GM11168 (cell line): ENCODE data around the gene BAD.

Experiments
- in situ Hi-C: fragments of 300-500 bp; cut with MboI; formaldehyde crosslinking; loops from one replicate; pipeline ENCODE4 v1.12.0; 2022; ENCODE audit warnings: low sequenced_read_pairs; ENCODE audit not compliant: unreplicated experiment

Gene BAD

DNA sequence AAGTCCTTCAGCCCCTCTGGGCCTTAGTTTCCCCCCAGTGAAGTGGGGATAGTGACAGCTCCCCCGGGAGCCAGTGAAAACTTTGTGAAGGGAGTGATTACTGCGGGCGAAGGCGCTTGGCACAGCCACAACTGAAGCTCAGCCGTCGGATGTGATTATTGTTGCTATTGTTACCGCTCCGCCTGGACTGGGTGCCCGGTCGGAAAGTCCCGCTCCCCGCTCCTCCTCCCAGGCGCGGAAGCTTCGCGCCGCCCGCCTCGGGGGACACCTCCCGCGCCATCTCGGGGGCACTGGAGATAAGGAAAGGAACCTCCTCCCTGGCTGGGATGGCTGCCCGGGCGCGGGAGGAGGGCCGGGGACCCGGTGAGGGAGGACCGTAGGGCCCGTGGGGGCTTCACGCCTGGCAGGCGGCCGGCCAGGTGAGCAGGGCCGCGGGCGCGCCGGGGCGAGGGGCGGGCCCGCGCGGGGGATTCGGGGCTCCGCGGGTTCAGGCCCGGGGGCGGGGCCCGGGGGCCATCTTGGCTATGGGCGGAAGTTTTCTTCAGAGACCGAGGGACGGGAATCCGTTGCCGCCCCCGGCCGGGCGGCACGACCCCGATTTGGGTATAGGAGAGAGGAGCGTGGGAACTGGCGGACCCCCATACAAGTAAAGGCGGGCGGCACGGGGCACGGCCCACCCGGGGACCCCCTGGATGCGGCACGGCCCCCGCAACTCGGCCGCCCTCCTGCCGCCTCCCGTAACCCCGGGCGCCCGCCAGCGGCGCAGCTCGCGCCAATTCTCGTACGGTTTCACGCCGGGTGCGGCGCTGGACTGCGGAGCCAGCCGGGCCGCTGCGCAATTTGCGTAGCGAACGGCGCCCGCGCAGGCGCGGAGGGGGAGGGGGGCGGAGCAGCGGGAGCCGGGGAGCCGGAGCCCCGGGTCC is 758 bp upstream of the BAD start, which contains the start of gene GPR137:
Gene GPR137, plus strand, starts transcription at position 887 of the 923 bp plus-strand sequence. CDS start 677 bp downstream, outside the sequence.
- in situ Hi-C loops, result no loop called here

DNA sequence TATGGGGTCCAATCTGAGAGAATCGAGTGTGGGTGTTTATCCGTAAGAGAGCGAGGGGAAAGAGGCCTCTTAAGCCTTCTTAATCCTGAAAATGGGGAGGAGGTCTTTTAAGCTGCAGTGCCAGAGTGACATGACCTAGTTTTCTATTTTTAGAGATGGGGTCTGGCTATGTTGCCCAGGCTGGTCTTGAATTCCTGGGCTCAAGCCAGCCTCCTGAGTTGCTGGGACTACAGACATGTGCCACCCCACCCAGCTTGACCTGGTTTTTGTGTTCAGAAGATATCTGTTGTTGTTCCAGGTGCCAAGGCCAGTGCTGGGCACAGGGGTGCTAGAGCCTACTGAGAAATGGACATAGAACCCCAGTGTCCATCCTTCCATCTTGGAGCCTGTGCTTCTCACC is 1.4 kb downstream of the BAD start:
- in situ Hi-C loops, result no loop called here

DNA sequence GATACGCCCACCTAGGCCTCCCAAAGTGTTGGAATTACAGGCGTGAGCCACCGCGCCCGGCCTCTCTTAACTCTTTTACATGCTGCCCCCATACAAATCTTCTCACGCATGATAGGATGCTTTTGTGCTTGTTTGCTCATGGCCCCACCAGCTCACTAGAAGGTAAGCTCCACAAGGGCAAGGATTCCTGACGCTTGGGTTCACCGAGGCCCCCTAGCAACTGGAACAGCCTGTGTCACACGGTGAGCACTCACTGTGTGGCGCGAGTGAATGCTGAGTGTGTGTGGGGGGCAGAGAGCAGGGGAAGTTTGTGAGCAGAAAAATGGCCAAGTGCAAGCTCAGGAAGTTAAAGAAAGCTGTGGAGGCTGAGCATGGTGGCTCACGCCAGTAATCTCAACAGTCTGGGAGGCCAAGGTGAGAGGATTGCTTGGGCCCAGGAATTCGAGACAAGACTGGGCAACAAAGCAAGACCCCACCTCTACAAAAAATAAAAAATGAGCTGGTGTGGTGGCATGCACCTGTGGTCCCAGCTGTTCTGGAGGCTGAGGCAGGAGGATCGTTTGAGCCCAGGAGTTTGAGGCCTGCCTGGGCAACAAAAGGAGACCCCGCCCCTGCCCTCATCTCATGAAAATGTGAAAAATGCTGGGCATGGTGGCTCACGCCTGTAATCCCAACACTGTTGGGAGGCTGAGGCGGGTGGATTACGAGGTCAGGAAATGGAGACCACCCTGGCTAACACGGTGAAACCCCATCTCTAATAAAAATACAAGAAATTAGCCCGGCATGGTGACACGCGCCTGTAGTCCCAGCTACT is 2.3 kb downstream of the BAD start:
- in situ Hi-C loops, result no loop called here

DNA sequence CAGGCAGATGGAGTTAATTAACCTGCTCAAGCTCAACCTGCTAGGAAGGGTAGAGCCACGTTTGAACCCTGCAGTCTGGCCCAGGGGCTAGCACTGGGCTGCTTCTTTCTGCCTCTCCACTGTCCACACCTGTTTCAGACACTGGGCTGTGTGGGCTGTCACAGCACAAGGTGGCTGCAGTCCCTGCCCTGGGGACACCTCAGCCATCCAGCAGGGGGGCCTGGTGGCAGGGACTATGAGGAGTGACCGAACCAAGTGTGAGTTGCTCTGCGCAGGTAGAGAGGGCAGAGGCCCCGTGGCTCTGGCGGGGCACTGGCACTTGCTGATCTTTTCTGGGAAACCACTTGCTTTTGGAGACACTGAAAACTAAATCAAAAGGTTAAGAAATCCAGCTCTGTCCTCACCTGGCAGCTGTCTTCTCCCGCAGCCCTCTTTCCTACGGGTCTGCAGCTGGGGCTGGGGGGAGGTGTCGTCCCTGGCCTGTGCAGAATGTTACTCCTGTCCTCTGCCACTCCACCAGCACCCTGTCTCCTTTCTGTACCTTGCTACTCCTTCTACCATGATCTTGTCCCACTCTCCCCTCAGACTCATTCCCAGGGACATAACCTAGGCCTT is 5.8 kb downstream of the BAD start:
- in situ Hi-C loops, result no loop called here

DNA sequence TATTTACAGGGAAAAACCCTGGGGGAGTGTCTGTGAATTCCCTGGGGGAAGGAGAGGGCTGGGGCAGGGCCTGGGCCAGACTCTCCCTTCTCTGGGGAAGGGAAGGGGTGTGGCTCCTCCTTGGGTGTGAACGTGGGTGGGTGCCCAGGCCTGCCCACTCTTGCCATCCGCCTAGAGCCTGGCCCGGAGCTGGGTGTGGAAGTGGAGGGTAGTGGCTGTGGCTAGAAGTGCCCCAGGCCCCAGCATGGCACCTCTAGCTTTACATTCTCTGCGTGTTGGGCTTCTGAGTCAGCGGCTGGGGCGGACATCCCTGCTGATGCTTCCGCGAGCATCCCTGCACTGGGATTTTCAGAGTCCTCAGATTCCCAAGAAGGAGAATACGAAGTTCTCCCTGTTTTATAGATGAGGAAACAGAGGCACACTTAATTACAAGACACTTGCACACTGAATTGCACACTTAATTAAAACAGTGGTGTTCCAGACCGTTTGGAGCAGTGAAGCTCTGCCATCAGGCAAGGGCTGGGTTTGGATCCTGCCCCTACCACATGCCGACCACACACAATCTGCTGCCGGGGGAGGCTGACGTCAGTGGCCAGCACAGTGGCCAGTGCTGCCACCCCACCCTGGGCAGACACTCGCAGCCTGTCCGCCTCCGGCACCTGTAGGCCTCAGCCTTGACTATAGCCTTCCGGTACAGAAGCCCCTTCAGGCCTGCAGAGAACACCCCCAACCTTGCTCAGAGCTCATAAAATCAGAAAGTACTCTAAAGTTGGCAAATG is 7.6 kb downstream of the BAD start:
- in situ Hi-C loops, result no loop called here

DNA sequence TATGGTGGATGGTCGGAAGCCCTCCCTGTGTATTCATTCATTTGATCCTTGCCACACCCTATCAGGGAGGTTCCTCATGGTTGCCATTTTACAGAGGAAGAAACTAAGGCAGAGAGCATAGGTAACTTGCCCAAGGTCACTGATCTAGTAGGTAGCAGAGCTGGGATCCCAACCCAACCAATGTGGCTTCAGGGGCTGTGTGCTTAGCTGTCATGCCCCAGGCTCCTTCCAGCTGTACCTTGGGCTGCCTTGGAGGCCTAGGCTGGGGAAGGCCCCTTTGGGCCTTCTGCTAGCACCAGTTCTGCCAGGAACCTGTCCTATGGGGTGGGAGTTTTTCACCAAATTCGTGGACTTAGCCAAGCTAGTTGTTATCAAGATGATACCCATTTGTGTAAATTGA is 8.6 kb downstream of the BAD start:
- in situ Hi-C loops, result no loop called here

DNA sequence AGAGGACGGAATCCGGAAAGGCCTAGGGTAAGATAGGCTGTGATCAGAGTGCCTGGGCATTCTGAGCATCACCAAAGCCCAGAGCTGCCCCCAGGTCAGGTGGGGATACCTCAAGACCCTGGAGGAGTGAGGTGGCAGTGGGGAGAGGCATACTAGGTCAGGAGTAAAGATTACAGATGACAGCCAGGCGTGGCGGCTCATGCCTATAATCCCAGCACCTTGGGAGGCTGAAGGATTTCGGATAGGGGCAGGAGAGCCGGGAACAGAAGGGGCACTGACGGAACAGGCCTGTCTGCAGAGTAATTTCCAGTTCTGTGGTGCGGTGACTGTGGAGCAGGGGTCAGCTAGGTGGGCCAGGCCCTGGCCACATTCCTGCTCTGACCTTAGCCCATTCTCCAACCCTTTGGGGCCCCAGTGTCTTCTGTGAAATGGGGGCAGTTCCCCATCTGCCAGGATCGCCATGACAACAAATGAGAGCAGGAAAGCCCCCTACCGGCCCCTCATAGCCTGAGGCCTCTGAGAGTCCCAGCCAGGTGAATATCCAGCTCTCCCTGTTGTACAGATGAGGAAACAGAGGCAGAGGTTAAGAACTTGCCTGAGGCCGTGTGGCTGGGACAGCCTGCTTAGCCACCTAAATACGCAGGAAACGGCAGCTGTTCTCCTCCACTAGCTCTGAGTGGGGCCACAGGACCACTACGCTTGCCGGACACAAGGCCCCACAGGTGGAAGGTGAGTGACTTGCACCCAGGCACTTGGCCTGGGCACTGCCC is 9.2 kb downstream of the BAD start:
- in situ Hi-C loops, result no loop called here

DNA sequence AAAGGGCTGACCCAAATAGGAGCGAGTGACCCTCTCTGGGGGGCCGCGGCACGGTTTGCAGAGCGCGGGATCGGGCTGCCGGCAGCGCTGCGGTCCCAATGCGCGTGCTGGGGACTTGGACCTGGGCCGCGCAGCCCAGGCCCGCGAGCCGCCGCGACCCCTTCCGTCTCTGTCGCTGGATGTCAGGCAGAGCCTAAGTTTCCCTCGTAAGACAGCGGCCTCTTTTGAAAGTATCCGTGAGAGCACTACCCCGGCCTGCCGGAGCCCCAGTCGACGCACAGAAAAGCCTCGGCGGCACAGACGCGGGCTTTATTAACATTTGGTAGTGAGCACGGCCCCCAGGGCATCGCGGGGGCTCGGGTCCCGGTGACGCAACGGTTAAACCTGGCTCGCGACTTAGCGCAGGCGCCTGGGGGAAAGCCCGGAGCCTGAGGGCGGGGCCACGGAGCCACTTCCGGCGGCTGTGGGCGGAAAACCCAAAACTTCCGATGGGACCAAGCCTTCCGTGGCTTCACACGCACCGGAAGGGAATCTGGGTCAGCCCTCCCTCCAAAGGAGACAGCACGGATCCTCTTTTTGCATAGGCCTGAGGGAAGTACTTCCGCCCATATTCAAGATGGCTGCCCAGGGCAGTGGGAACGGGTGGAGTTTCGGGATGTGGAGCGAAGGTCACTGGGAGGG is 14.8 kb downstream of the BAD start:
- in situ Hi-C loops, result no loop called here

DNA sequence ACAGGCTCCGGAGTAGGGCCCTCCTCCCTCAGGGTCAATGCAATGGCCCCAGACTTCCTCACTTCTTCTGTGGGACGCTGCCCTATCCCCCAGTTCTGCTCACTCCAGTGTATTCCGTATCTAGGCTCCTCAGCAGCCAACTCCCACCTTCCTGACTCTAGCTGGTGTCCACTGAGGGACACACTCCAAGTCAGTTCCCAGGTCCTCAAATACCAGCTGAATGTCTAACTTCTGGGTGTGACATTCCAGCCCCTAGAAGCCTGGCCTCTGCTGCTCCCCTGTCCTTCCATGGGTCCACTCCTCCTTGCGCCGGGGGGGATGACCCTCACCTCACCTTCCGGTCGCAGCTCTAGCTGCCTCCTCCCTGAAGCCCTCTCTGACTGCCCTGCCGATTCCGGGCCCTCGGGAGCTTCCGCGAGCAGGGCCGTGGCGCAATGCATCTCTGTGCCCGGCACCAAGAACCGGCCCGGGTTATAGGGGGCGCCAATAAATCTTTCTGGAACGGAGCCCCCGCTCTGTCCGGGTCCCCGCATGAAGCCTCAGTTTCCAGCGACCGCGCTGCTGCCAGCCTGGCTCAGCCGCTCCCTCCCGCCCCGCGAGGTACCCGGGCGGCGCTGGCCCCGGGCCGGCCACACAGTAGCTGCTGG is 15.4 kb downstream of the BAD start:
- in situ Hi-C loops, result no loop called here

DNA sequence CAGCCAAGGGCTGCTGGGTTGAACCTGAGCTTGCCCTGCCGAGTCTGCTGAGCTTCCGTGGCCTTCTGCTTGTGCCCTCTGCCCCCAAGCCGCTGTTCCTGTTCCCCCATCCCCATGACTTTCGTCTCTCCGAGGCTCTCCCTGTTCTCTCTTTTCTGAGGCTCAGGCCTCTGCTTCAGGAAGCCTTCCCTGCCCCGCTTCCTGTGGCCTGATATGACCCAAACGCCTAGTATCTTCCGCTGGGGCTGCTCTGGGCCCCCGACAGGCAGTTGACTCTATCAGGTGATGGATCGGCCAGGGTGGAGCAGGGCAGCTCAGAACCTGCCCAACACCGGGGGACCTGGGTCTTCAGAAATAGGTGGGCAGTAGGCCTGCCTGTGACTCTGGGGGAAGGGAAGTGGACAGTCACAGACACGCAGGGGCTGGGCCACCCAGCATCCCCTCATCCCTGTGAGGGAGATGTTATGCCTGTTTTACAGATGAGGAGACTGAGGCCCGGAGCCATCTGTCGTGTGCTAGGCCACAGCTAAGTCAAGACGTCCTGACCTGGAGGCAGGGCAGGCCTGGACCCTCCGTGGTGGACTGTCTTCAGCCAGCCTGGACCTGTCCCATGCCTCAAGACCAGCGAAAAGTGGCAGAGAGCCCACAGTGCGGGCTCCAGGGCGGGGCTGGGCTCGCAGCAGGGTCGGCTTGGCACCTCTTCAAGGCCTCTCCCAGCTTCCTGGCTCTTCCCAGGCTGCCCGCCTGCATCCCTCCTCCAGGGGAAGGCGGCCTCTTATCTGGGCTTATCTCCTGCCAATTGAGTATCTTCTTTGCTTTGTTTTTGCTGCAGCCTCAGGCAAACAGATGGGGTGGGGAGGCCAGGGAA is 16.2 kb downstream of the BAD start:
- in situ Hi-C loops, result no loop called here

DNA sequence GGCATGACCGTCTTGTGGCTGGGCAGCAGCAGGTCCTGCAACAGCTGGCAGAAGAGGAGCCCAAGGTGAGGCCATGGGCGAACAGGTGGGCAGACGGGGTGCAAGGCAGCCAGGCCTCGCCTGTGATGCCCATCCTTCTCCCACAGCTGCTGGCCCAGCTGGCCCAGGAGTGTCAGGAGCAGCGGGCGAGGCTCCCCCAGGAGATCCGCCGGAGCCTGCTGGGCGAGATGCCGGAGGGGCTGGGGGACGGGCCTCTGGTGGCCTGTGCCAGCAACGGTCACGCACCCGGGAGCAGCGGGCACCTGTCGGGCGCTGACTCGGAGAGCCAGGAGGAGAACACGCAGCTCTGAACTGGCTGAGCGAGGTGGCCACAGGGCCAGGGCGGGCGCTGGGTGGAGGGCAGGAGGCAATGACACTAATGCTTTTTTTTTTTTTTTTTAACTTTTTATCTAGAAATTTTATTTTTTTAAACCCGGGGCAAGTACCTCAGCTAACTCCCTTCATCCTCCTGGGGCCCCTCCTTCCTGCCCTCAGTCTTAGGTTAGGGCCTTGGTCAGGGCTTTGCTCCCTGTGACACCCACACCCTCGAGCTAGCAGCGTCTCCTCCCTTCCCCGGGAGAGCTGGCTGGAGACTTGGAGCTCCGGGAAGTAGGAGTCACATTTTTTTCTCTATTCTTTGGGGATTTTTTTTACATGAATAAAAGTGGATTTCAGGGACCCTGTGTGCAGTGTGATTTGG is 17.1 kb downstream of the BAD start:
- in situ Hi-C loops, result no loop called here

DNA sequence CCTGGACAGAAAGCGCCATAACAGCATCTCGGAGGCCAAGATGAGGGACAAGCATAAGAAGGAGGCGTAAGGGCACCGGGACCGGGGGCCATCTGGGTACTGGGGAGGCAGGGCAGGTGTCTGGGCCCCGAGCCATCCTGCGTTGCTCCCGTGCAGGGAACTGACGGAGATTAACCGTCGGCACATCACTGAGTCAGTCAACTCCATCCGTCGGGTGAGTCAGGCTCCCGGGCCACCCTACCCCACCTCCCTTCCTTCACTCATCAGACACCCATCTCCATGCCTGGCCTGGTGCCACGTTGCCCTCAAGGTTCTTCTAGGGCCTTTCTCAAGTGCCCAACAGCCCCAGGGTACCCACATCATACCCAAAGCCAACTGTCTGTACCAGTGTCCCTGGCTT is 18.1 kb downstream of the BAD start:
- in situ Hi-C loops, result no loop called here

DNA sequence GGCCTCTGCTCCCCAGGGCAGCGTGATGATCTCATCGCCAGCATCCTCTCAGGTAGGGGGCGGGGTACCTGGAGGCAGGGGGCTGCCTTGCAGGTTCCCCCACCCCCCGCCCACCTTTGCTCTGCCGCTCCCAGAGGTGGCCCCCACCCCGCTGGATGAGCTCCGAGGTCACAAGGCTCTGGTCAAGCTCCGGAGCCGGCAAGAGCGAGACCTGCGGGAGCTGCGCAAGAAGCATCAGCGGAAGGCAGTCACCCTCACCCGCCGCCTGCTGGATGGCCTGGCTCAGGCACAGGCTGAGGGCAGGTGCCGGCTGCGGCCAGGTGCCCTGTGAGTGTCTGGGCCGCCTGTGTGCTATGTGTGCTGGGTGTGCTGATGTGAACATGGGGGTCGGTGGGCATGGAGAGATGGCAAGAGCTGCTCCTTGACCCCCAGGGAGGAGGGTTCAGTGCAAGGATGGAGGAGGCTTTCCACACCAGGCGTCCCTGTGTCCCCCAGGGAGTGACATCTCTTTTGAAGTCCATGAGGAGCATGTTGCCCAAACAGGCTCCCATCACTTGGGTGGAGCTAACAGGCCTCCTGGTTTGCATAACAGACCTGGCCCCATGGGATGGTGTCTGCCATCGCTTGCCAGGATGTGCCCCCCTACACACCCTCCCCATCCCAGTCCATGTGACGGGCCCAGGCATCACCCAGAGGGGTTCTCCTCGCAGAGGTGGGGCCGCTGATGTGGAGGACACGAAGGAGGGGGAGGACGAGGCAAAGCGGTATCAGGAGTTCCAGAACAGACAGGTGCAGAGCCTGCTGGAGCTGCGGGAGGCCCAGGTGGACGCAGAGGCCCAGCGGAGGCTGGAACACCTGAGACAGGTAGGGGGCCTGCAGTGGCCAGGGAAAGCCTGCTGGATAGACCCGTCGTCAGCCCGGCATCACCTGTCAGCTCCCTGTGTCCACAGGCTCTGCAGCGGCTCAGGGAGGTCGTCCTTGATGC is 19.0 kb downstream of the BAD start:
- in situ Hi-C loops, result no loop called here

DNA sequence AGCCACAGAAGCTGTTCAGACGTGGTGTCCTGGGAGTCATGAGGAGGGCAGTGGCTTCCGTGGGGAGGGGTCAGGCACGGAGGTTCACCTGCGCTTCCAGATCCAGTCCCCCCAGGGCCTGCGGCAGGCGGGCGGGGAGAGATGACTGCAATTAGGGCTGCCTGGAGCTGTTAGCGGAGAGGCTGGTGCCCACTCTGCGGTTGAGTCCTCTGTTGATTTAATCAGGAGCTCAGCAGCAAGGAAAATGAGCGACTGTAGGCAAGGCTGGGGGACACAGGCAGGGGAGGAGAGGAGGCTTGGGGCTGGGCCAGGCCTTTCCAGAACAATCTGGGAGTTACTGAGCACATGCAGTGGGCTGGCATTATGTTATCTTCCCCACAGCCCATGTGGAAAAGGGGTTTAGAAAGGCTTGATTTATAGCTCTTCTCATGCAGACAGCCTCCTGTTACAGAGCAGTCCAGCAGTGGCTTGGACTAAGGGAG is 20.1 kb downstream of the BAD start:
- in situ Hi-C loops, result no loop called here

DNA sequence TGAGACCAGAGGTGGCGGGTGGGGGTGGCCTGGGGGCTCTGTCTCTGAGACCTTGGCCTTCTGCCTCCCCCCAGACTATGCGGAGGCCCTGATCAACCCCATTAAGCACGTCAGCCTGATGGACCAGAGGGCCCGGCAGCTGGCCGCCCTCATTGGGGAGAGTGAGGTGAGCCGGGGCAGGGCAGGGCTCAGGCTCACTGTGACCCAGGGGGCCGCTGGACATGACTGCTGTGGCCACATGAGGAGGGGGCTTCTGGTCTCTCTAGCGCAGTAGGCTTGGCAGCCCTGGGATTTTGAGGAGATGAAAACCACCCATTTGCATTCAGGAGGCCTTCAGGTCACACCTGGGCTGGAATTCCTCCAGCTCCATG is 20.5 kb downstream of the BAD start:
- in situ Hi-C loops, result no loop called here
